NOMO-1 treated with dmso at 0.1 percent for 144 hours (cell line): ENCODE results near the gene IL6R.

Experiments used
- DNase-seq: peaks from one replicate; lab custom pipeline; 2025; ENCODE audit not compliant: unreplicated experiment; lab: John Stamatoyannopoulos, UW

The IL6R gene

GRCh38 chr1:154502744-154503115 lies 97.6 kb downstream of the IL6R start:
- DNase-seq = no peak

GRCh38 chr1:154503898-154504297 lies 98.8 kb downstream of the IL6R start:
- DNase-seq = no peak

GRCh38 chr1:154512760-154513159 lies 107.6 kb downstream of the IL6R start:
- no peak for DNase-seq

GRCh38 chr1:154514066-154514553 lies 109.0 kb downstream of the IL6R start:
- no peak for DNase-seq

- DNase-seq = no peak
Measured at GRCh38 chr1:154517661-154518060, 112.5 kb downstream of the IL6R start.
